Umbilical cord (tissue), 2 donors: ENCODE results near the gene VSTM4. TPM values are rescaled to one million over a fixed set of nuclear protein-coding genes. Genes with fewer than 3 reads are reported as not detected.

Experiments
- DNase-seq: peaks from one replicate; pipeline ENCODE4 v3.0.0-alpha.2; 2015; ENCODE audit warnings: low spot score
- total RNA-seq: library from RNA; depleted of rRNA; stranded (reverse); fragments of >200 nt; gene quantifications from one replicate; pipeline ENCODE4 v1.2.3, GENCODE V29; 2014; ENCODE audit warnings: low replicate concordance; ENCODE audit not compliant: insufficient read depth

The VSTM4 gene
- total RNA-seq, 1 donor from 2014 or later: 8.4 TPM

DNA sequence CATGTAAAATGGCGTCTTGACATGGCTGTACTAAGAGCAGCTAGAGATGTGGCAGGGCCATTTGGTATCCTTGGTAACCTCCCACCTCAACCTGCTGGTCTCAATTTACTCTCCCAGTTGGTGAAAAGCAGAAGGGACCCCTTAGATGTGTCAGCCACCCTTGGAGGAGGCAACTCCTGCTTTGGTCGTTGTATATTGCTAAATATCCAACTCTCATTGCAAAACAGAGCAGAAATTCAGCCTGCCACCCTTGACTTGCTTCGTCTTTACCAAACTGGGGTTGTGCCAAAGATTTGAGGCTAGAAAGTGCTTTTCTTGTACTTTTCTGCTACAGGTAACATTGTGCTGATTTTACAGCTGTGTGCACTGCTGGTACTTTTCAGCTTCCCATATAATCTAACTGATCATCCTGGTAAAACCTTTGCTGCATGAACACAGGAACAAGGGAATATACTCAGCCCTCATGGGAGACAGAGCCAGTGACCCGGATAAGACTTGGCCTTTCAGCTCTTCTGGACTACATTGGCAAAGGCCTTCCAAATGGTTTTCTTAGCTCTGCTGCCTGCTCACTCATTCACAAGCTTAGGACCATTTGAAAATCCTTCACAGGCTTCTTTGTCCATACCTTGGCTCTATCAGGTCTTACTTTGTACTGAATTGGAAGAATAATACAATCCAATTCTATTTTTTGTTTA lies 2.2 kb upstream of the VSTM4 start:
- DNase-seq: no peak

DNA sequence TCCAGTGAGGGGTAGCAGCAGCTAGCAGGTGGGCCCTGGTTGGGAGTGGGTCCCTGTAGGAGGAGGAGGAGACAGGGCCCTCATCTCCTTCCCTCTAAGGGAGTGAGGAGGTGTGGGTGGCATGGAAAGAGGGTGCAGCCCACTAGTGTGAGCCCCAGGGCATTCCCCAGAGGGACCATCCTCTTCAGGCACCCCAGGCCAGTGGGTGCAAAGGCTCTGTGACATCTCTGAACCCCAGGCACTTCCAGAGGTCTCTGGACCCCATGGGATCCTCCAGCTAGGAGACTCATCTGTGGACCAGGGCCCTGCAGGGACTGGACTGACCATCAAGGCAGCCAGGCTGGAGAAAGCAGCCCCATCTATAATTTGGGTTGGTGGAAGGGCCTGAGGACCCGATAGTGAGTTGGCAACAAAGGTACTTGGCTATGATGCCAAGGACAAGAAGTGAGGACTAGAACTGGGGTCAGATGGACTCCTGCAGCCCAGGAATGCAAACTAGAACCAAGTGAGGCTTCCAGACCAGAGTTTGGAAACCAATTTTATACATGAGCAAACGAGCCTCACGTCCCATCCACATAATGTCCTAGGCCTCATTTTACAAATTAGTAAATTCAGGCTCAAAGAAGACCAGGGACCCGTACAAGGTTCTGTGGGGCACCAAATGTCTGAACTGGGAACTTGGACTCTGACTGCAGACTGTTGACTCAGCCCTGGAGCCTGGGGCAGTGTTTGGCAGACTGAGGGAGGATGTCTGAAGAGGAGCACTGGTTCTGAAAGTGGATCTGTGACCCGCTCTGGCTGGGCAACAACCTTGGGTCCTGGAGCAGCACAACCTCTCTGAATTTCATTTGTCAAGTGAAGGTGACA lies 1.4 kb upstream of the VSTM4 start:
- DNase-seq: no peak

DNA sequence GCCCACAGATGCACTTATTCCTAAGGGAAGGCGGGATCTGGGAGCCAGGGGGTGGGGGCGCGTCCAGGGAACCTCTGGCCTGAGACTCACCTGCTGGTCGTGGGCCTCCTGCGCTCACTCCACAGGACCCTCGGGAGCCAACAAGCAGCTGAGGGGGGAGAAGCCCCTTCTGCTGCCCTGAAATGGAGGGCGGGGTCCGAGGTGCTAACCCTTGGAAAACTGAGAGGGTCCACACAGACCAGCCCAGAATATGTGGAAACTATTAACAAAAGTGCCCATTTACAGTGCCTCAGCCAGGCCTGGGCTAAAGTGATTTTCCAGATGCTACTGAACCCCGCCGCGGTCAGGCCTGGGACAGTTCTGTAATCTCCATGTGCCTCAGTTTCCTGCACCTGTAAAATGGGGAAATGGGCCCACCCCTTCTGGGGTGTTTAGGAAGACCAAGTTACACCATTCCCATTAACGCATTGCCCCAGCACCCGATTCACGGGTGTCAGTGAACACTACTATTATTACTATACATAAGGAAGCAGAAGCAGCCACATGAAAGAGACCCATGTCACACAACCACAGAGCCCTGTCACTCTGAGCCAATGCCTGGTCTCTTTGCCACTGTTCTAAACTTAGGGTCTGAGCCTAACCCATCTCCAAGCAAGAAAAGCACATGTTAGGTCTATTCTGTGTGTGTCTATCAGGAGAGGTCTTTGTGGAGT lies 630 bp upstream of the VSTM4 start:
- DNase-seq: no peak

DNA sequence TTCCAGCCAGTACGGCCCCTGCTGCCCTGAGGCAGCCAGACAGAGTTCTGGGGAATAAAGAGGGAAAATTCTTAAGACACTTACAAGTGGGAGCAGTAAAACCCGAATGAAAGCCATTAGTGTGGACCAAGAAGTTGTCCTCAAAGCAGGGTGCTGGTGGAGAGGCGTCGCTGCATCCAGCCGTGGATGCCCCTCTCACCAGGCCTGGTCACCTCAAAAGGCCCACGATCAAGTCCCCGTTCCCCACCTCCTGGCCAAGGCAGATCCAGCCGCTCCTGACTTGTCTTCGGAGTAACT lies 656 bp downstream of the VSTM4 start:
- DNase-seq: no peak

DNA sequence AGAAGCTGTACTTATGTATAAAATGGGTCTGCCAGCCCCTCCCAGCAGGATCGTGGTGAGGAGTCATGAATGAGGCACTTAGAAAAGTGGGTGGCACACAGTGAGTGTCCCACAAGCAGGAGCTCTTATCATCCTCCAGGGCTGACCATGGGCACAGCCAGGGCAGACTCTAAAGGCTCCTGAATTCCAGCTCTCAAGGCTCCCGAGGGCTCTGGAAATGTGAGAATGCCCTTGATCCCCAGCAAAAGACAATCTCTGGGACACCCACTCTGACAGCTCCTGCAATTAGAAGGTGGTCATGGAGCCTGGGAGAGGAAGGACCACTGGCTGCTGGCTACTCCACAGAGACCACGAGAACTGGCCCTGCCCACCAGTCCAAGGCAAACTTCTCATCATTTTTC lies 1.6 kb downstream of the VSTM4 start:
- DNase-seq: no peak

DNA sequence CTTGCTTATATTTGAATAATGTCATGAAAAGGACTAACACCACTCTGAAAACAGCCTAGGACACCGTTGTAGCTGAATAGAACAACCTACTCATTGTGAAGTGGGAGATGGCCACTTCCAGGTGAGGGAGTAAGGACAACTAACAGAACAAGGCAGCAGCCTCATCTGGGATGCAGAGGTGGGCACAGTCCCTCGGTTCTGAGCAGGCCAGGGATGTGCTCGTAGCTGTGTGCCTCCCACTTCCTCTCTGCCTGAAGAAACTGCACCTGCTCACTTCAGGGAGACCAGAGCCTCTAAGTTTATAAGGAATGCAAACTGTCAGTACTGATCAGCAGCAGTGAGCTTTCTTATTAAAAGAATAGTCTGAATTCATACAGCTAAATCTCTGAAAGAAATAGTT lies 2.5 kb downstream of the VSTM4 start:
- no peak for DNase-seq

DNA sequence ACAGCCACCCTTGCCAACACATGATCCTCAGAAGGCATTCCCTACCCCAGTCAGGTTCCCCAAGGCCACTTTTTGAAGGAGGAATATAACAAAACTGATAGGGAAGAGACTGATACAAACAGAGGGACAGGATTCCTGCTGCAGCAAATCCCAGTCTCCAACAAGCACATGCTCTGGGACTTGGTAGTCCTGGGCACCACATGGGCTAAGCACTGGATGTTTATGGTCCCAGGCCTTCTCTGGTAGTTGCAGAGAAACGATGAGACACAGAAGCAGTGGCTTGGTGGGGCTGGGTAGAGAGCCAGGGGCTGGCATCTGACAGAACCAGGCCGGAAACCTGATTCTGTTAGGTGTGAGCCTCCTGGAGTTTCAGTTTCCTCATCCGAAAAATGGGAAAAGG lies 3.2 kb downstream of the VSTM4 start:
- no peak for DNase-seq

DNA sequence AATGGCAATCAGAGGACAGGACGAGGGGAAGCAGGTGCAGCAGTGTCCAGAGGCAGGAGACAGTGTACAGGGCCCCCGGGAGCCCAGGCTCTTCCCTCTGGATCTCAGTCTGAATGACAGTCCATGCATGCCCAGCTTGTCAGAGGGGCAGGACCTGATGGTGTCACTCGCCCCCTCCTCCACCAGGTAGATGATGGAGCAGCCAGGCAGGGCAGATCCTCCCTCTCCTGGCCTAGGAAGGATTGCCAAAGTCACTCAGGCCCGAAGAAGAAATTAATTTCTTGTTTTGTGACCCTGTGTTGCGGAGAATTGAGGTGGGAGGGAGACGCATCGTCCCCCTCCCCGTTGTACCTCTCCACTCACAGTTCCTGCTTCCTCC lies 4.0 kb downstream of the VSTM4 start:
- DNase-seq: no peak

DNA sequence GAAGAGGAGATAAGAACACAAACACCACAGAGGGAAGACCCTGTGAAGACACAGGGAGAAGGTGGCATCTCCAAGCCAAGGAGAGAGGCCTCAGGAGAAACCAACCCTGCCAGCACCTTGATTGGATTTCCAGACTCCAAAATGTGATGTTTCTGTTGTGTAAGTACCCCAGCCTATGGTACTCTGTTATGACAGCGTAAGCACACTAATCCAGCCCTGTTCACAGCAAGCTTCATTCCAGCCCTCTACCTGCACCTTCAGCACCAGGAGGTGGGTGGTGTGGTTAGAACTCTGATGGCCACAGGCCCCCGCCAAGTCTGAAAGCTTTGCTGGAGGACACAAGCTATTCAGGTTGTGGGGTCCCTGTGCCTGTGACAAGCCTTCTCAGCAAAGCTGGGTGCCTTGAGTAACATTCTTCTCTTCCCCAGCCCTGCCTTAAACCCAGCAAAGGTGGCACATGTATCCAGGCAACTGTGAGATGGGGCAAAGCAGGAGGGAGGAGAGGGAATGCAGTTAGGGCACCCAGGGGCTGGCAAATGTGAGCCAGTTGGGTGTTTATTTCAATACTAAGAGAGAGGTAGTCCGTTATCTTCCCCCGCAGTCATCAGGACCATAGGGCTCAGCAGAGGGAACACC lies 4.5 kb downstream of the VSTM4 start:
- no peak for DNase-seq

DNA sequence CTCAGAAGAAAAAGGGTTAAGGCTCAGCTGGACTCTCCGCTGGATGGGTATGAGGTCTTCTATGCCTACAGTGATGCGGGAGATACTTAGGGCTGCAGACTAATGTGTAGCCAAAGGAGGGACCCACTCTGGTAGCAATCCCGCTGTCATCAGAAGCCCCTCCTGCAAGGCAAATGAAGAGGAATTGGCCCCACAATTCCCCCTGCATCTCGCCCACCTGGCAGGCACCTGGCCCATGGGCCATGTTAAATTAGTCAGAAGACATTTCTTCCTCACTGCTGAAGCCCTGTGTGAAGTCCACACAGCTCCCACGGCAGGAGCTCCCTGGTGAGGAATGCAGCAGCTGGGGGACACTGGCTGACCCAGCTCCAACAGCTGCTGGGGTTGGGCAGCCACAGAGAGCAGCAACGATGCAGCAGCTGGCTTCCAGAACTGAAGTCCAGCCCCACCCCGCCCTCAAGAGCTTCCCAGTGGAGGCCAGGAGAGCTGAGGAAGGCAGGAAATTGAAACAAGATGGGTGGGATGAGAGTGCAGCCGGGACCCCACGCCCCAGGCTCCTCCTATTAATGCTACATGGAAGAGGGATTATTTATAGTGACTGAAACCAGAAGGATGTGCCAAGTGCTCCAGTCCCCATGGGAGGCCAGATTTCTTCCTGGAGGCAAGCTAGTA lies 5.5 kb downstream of the VSTM4 start:
- peak; percentile 85 for DNase-seq

DNA sequence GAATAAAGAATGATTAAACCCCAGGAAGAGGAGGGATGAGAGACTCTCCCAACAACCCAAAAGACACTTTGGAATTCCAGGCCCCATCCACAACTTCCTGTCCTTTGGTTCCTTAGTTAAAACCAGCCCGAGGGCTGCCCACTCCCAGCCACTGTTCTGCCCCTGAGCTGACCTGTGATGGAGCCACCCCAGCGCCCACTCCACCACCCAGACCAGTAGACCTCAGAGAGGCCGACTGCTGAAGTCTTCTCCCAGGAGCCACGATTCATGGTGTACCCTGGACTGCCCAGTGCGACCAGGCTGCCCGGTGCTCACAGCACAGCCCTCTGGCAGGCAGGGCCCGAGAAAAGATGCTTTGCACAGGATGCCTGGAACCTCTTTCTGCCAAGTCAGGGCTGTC lies 6.7 kb downstream of the VSTM4 start:
- DNase-seq: no peak

DNA sequence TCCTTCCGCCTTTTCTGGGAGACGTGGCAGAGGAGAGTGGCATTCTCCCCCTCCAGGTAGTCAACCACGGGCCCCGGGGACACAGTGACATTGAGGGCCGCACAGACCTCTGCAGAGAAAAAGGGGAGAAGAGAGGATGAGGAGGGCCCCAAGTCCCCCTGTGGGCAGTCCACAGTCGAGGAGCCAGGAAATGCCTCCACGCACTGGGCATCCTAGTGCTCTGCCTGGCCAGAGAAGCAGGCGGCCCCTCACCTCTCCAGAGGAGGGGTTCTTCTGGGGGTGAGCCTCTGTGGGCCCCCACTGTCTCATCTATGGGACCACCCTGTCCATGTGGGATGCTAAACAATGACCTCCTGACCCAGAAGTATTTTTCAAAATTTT lies 7.4 kb downstream of the VSTM4 start:
- no peak for DNase-seq

DNA sequence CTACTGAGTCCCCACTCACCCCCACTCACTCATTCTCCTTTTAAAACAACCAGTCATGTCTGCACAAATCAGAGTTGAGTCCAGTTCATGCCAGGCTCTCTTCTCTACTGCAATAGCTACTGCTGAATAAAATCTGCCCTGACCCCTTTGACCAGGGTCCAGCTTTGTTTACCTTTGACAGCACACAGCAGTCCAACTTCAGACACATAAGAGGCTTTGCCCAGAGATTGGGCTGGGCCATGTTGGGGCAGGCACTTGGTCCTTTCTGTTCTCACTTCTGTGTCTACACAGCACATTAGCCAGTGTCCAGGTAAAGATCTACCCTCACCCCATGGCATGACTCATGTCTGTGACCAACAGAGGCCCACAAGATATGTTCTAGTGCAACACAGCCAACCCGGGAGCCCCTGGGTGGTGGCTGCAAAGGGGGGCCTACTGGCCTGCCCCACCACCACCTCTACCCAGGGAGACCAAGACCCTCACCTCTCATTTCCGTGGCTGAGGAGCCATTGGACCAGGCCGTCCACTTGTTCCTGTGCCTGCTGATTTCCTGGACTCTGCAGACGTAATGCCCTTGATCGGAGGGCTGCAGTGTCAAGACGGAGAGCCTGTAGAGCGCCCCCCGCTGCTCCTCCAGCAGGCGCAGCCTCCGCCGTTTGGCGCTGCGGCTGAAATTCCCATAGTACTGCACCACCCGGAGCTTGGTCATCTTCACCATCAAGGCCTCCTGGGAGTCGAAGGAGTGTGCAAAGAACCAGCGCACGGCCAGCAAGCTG lies 8.0 kb downstream of the VSTM4 start:
- no peak for DNase-seq

DNA sequence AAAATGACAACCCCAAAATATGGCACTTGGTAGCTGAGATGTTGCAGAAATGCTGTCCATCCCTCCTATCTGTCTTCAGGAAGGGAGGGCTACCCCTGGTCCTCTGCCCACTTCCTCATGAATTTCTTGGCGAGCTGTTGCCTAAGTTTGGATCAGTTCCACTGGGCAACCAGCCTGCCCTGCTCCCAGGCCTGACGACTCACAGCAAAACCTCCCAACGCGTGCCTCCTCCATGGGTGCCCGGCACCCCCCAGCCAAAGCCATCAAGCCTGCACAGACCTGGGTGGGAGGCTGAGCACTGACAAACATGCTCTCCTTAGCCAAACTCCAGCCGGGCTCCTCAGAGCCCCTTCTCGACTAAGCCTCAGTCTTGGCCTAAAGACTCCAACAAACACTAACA lies 8.9 kb downstream of the VSTM4 start:
- no peak for DNase-seq

DNA sequence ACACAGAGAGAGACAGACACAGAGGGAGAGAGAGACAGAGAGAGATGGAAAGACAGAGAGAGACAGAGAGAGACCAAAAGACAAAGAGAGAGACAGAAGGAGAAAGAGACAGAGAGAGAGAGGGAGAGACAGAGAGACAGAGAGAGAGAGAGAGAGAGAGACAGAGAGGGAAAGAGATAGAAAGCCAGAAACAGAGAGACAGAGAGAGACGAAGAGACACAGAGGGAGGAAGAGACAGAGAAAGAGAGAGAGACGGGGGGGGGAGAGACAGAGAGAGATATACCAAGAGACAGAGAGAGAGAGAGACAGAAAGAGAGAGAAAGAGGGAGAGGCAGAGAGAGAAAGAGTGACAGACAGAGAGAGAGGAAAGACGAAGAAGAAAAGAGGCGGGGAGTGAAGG lies 10.2 kb downstream of the VSTM4 start:
- DNase-seq: no peak

DNA sequence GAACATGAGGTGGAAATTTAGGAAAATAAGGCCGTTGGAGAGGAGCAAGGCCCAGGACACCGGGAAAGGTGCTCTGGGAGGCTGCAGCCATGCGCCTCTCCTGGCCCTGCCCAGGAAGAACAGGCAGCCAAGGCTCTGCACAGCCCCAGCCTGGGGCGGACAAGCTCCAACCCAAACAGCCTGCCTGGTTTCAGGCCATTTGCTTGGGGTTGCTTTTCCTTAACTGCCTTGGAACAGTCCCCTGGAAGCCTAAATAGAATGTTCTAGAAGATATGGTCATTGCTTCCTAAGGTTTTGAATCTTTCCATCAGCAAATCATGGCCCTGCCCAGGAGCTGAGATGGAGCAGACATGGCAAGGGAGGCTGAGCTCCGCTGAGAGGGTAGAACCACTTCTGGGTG lies 11.0 kb downstream of the VSTM4 start:
- DNase-seq: no peak

DNA sequence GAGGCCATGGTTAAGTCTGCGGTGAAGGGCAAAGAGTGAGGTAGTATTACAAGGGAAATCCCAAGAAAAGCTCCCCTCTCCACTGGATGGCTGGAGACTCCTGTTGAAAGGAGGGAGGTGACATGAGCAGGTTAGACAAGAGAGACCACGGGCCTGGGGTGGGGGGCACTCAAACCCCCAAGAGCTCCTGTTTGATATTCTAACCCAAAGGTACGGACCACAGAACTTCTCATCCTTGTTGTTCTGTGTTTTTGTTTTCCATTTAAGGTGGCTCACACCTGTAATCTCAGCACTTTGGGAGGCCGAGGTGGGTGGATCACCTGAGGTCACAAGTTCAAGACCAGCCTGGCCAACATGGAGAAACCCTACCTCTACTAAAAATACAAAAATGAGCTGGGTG lies 11.6 kb downstream of the VSTM4 start:
- no peak for DNase-seq

DNA sequence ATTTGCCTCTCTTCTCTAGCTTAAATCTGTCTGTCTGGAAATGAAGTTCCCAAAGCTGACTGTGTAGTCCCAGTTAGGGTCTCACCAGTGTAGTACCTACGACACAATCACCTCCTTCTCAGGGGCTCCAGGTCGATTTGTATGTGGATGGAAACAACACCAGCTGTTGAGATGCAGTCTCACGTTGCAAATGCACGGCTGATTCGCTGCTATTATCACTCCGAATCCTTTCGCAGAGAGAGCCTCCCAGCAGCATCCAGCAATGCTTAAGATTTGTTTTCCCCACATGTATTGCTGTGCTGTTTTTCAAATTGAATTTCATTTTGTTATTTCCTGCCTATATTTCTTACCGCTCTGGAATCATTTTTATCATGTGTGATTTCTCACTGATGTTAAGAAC lies 16.3 kb downstream of the VSTM4 start:
- DNase-seq: no peak

DNA sequence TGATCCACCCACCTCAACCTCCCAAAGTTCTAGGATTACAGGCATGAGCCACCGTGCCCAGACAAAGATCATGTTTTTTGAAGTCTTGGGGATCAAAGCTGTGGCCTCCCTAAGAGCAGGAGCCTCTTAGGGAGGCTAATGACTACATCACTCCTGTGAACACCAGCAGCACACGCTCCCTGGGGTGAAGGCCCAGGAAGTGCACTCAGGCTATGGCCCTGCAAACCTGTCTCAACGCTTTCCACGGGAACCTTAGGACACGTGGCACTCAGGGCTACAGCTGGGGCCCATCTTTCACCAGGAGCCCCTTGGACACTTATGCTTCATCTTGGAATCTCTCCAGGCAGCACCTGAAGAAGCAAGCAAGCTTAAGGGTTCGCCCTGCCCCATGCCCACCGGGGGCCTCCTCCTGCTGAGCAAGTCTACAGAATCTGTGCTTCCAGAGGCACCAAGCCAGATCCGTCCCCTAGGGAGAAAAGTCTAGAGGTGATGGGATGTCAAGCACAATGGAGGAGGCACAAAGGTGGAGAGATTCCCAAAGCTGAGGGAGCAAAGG lies 18.4 kb downstream of the VSTM4 start:
- no peak for DNase-seq

DNA sequence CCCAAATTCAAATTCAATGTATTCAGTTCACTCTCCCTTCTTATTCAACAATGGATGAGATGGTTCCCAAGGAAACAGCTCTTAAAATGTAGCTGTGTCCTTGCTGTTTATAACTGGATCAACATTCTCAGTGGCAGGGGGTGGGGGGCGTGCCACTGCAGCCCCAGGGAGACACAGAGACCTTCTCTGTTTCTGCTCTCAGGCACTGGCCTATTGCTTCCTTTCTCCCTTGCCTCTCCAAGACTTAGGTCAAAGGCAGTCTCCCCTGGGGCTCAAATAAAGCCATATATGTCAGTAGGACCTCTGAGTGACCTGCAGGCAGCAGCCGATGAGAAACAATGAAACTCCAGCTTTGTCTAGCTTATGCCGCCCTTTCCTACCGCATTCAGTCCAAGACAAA lies 20.7 kb downstream of the VSTM4 start:
- DNase-seq: no peak

DNA sequence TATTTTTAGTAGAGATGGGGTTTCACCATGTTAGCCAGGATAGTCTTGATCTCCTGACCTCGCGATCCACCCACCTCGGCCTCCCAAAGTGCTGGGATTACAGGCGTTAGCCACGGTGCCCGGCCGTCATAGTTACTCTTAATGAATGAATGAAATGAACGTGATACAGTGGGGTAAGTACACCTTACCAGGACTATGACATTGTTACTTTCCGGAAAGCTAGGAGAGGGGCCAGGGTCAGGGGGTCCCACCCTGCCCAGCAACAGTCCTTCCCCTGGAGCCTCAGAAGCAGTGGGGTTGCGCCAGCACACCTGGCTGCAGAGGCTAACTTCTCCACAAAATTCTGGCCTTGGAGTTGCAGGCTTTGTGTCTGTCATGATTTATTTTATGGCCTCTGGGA lies 21.4 kb downstream of the VSTM4 start:
- no peak for DNase-seq
